Karpas-422 (cell line): Measurements from ENCODE around the gene SPAG16. TPM values are rescaled to one million over a fixed set of nuclear protein-coding genes. Genes with fewer than 3 reads are reported as not detected.
"Not testable (repeated sequence)": the region's sequence is repeated elsewhere in the genome, so short reads cannot be mapped to it uniquely, and the experiment has no call there.

Experiments
- DNase-seq: peaks from one replicate; pipeline ENCODE4 v3.0.0-alpha.2; 2015
- H2AFZ ChIP-seq: fragments of 200-600 bp; sonication (generic); 2 replicates; pipeline ENCODE4 v1.6.1; 2014; ENCODE audit warnings: antibody characterized with exemption, low read length, mixed read lengths
- H3K27ac ChIP-seq: fragments of 200-600 bp; sonication (generic); 2 replicates; pipeline ENCODE4 v1.5.1; 2014; ENCODE audit warnings: mild to moderate bottlenecking, low read length, moderate library complexity
- H3K27me3 ChIP-seq: fragments of 200-600 bp; sonication (generic); 2 replicates; pipeline ENCODE4 v1.6.1; 2014; ENCODE audit warnings: low read length, mixed read lengths
- H3K36me3 ChIP-seq: fragments of 200-600 bp; sonication (generic); 2 replicates; pipeline ENCODE4 v1.6.1; 2014; ENCODE audit warnings: low read length, mixed read lengths; ENCODE audit not compliant: insufficient read depth
- H3K4me1 ChIP-seq: fragments of 200-600 bp; sonication (generic); 2 replicates; pipeline ENCODE4 v1.6.1; 2014; ENCODE audit warnings: mild to moderate bottlenecking, low read length, mixed read lengths
- H3K4me2 ChIP-seq: fragments of 200-600 bp; sonication (generic); 2 replicates; pipeline ENCODE4 v1.6.1; 2014; ENCODE audit warnings: low read length, low read depth, mild to moderate bottlenecking; ENCODE audit not compliant: poor library complexity, severe bottlenecking
- H3K4me3 ChIP-seq: fragments of 200-600 bp; sonication (generic); 2 replicates; pipeline ENCODE4 v1.5.1; 2014; ENCODE audit warnings: mild to moderate bottlenecking, antibody characterized with exemption, low read length, mixed read lengths
- H3K79me2 ChIP-seq: fragments of 200-600 bp; sonication (generic); 2 replicates; pipeline ENCODE4 v1.6.1; 2014; ENCODE audit warnings: mild to moderate bottlenecking, low read length, mixed read lengths
- H3K9ac ChIP-seq: fragments of 200-600 bp; sonication (generic); 2 replicates; pipeline ENCODE4 v1.6.0; 2014; ENCODE audit warnings: low read length
- H3K9me2 ChIP-seq: fragments of 200-600 bp; sonication (generic), shearing (Covaris generic); replicated peaks from 2 replicates; pipeline ENCODE4 v1.6.0; 2014; ENCODE audit warnings: mild to moderate bottlenecking, low read length, moderate library complexity; ENCODE audit not compliant: insufficient read depth
- H3K9me3 ChIP-seq: fragments of 300-700, 200-600 bp; sonication (generic); 2 replicates; pipeline ENCODE4 v1.6.1; 2014; ENCODE audit warnings: low read length, mixed read lengths
- H4K20me1 ChIP-seq: fragments of 200-600 bp; sonication (generic); 2 replicates; pipeline ENCODE4 v1.6.1; 2014; ENCODE audit warnings: mild to moderate bottlenecking, antibody characterized with exemption, low read length, low read depth; ENCODE audit not compliant: insufficient read depth
- total RNA-seq: library from RNA; depleted of rRNA; stranded (reverse); fragments of >200 nt; shearing (Covaris generic); gene quantifications from 2 replicates; pipeline ENCODE4 v1.2.3, GENCODE V29; 2014; ENCODE audit warnings: low replicate concordance

The SPAG16 gene
- total RNA-seq, 1 experiment from 2014 or later = 67.8 TPM

DNA sequence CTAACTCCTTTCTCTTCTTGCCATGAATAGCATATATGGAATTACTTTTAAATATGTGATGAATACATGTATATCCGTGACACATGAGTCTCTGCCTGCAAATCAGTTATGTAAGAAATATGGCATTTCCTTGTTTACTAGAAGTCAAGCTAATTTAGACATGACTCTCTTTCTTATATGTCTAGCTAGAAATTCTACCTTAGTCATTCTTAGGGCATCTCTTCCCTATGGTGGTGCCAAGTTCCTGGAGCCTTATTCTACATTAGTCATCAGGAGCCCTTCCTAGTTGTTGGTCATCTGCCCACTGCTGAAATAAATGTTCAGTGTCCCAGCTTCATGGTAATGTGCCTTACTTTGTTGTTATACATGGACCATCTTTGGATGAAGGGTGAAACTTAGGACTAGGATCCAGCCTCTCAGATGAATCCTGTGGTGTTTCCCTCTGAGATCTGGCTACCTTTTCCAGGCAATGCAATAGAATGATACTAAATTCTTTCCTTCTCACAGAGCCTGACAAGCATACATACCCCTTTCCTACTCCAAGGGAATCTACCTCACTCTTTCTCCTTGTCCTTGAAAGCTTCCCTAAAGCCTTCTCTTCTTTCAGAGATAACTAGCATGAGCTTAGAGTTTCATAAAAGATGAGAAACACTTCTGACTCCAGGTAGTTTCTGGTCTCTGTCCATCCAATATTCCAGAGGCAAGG lies 711.3 kb downstream of the SPAG16 start:
- H2AFZ ChIP-seq = no peak overlapping the region
- no peaks in the 10 kb centered on the region for H3K27me3 ChIP-seq
- no peak overlapping the region for H3K27ac ChIP-seq
- no peaks in the 10 kb centered on the region for H4K20me1 ChIP-seq
- no peaks in the 10 kb centered on the region for H3K4me1 ChIP-seq
- DNase-seq = no peak
- H3K4me3 ChIP-seq = no peak overlapping the region
- no peak overlapping the region for H3K9ac ChIP-seq
- H3K79me2 ChIP-seq = no peaks in the 10 kb centered on the region
- no peaks in the 10 kb centered on the region for H3K36me3 ChIP-seq
- no peaks in the 10 kb centered on the region for H3K9me2 ChIP-seq
- peaks cover 19% of the 10 kb centered on the region for H3K9me3 ChIP-seq
- H3K4me2 ChIP-seq = no peak overlapping the region

DNA sequence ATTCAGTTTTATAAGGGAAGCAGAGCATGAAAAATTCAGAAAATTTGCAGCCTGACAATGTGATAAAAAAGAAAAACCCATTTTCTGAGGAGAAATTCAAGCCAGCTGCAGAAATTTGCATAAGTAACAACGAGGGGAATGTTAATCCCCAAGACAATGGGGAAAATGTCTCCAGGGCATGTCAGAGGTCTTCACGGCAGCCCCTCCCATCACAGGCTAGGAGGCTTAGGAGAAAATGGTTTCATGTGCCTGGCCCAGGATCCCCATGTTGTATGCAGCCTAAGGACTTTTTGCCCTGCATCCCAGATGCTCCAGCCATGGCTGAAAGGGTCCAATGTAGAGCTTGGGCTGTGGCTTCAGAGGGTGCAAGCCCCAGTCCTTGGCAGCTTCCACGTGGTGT lies 714.7 kb downstream of the SPAG16 start:
- not testable (repeated sequence) for H3K27me3 ChIP-seq, H2AFZ ChIP-seq, H3K9me2 ChIP-seq

DNA sequence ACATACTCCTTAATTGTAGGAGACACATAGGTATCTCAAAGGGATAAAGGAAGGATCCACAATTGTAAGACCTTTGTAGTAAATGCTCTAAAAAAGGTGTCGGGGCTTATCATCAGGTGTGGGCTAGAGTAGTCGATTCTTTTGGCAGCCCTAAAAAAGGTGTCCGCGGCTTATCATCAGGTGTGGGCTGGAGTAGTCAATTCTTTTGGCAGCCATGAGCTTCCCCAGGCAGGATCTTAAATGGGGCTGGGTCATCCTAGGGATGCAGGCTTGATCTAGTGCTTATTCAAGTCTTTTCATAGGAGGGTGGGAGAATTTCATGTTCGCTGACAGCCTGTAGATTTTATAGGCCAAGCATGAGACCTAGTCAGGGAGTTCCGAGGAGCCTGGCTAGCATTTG lies 720.2 kb downstream of the SPAG16 start:
- Histone ChIP-seq H3K9ac (no peak overlapping the region), H3K9me2 (no peaks in the 10 kb centered on the region), H3K79me2 (no peaks in the 10 kb centered on the region), H3K27me3 (no peaks in the 10 kb centered on the region), H3K9me3 (peaks cover 15% of the 10 kb centered on the region), H3K27ac (no peak overlapping the region), H2AFZ (no peak overlapping the region), H3K4me1 (no peaks in the 10 kb centered on the region), H4K20me1 (no peaks in the 10 kb centered on the region), H3K4me3 (no peak overlapping the region), H3K4me2 (no peak overlapping the region), H3K36me3 (no peaks in the 10 kb centered on the region)
- DNase-seq = no peak

More for the DNA sequence above, 714.7 kb downstream of the SPAG16 start:
- not testable (repeated sequence) for H3K4me1 ChIP-seq, H3K4me3 ChIP-seq, H4K20me1 ChIP-seq, H3K27ac ChIP-seq, H3K9ac ChIP-seq, H3K79me2 ChIP-seq, H3K36me3 ChIP-seq, H3K4me2 ChIP-seq, DNase-seq
- peaks cover 11% of the 10 kb centered on the region for H3K9me3 ChIP-seq

DNA sequence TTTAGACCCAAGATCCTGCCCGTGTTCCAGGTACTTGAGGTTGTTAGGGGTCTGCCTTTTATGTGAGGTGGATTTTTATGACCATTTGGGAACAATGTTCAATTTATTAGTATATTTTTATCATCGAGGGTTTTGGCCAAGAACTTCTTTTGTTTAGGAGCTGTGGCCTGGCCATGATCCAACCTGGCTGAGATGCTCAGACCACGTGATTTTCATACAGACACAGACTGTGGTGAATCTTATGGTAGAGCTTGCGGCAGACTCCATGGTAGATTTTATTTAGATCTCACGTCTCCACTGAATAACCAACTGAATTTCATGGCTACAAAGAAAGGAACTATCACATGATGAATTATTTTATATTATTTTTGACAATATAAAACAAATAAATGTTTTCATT lies 721.1 kb downstream of the SPAG16 start:
- DNase-seq = no peak
- H3K9me3 ChIP-seq = peaks cover 13% of the 10 kb centered on the region

DNA sequence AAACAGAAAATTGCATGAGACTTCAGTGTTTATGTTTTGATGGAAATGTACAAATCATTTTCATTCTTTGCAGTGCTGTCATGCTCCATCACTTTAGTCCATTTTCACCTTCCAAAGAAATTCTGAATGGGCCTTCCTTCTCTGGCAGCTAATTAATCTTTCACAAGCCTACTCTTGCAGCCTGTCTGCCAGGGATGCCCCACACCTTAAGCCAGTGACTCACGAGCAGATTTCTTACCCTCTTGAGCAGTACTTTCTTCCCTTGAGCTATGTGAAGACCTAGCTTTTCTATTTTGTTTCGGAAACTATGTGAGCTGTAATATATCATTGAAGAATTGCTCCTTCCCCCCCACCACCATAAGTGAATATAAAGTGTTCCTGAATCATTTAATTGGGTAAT lies 722.3 kb downstream of the SPAG16 start:
- DNase-seq = no peak

More for the DNA sequence above, 721.1 kb downstream of the SPAG16 start:
- H3K9ac ChIP-seq = no peak overlapping the region
- no peak overlapping the region for H3K4me3 ChIP-seq
- H3K9me2 ChIP-seq = no peaks in the 10 kb centered on the region
- H2AFZ ChIP-seq = no peak overlapping the region
- H3K27me3 ChIP-seq = no peaks in the 10 kb centered on the region
- no peaks in the 10 kb centered on the region for H4K20me1 ChIP-seq
- H3K4me1 ChIP-seq = no peaks in the 10 kb centered on the region
- H3K4me2 ChIP-seq = no peak overlapping the region
- no peaks in the 10 kb centered on the region for H3K36me3 ChIP-seq
- H3K27ac ChIP-seq = no peak overlapping the region
- H3K79me2 ChIP-seq = no peaks in the 10 kb centered on the region

DNA sequence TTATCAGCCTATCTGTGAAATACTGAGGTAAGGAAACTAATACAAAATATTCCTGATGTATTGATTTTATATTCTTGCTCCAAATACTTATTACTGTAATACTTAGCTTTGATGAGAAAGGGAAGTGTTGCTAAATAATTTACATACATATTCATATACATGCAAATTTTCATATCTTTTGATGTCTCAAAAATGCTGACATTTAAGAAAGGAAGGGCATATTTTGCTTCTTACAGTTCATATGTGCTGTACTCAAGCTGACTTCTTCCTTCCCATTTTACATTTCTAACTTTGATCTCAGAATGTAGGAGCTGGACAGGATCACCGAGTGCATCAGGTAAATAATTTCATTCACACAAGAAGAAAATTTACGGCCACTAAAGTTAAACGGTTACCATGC lies 727.4 kb downstream of the SPAG16 start:
- H3K4me3 ChIP-seq = no peak overlapping the region
- peaks cover 19% of the 10 kb centered on the region for H3K9me3 ChIP-seq
- H3K9ac ChIP-seq = no peak overlapping the region
- H4K20me1 ChIP-seq = no peaks in the 10 kb centered on the region
- H3K36me3 ChIP-seq = no peaks in the 10 kb centered on the region
- DNase-seq = no peak
- no peaks in the 10 kb centered on the region for H3K79me2 ChIP-seq
- H2AFZ ChIP-seq = no peak overlapping the region
- H3K9me2 ChIP-seq = no peaks in the 10 kb centered on the region
- H3K4me2 ChIP-seq = no peak overlapping the region
- no peaks in the 10 kb centered on the region for H3K27me3 ChIP-seq
- no peaks in the 10 kb centered on the region for H3K4me1 ChIP-seq
- H3K27ac ChIP-seq = no peak overlapping the region

More for the DNA sequence above, 722.3 kb downstream of the SPAG16 start:
- H2AFZ ChIP-seq = no peak overlapping the region
- H3K4me2 ChIP-seq = no peak overlapping the region
- H3K4me3 ChIP-seq = no peak overlapping the region
- H3K27me3 ChIP-seq = no peaks in the 10 kb centered on the region
- no peaks in the 10 kb centered on the region for H3K9me2 ChIP-seq
- no peaks in the 10 kb centered on the region for H3K36me3 ChIP-seq
- H4K20me1 ChIP-seq = no peaks in the 10 kb centered on the region
- no peak overlapping the region for H3K27ac ChIP-seq
- no peak overlapping the region for H3K9ac ChIP-seq
- no peaks in the 10 kb centered on the region for H3K79me2 ChIP-seq
- H3K9me3 ChIP-seq = peaks cover 12% of the 10 kb centered on the region
- no peaks in the 10 kb centered on the region for H3K4me1 ChIP-seq

DNA sequence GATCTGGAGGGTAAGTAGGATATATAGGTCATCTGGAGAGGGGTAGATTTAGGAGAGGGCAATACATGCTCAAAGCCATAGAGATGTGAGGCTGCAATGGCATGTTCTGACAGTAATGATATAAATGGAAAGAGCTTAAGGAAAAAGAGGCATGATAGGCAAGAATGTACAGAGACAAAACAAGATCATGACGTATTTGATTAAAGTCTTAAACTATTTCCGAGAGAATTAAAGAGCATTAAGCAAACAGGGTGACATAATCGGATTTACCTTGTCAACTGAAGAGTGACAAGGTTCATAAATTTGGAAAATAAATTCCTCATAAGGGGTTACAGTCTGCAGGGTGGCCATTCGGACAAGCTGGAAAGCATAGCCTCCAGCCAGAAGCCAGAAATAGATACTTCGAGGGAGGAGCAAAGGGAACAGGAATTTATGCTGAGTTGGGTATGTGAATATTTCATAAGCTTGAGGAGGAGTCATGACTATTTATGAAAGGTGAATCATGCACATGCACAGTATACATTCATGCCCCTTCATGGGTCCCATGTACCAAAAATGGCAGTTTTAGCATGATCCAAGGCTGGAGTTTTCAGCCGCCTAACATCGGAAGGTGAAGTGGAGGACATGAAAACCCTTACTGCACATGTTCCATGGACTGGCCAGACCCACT lies 730.4 kb downstream of the SPAG16 start:
- Histone ChIP-seq H3K79me2 (no peaks in the 10 kb centered on the region), H2AFZ (no peak overlapping the region), H3K27ac (no peak overlapping the region), H3K9ac (no peak overlapping the region), H3K4me1 (no peaks in the 10 kb centered on the region), H3K4me2 (no peak overlapping the region), H3K36me3 (no peaks in the 10 kb centered on the region), H3K4me3 (no peak overlapping the region), H3K9me3 (peaks cover 14% of the 10 kb centered on the region), H3K27me3 (no peaks in the 10 kb centered on the region), H3K9me2 (no peaks in the 10 kb centered on the region), H4K20me1 (no peaks in the 10 kb centered on the region)
- no peak for DNase-seq

DNA sequence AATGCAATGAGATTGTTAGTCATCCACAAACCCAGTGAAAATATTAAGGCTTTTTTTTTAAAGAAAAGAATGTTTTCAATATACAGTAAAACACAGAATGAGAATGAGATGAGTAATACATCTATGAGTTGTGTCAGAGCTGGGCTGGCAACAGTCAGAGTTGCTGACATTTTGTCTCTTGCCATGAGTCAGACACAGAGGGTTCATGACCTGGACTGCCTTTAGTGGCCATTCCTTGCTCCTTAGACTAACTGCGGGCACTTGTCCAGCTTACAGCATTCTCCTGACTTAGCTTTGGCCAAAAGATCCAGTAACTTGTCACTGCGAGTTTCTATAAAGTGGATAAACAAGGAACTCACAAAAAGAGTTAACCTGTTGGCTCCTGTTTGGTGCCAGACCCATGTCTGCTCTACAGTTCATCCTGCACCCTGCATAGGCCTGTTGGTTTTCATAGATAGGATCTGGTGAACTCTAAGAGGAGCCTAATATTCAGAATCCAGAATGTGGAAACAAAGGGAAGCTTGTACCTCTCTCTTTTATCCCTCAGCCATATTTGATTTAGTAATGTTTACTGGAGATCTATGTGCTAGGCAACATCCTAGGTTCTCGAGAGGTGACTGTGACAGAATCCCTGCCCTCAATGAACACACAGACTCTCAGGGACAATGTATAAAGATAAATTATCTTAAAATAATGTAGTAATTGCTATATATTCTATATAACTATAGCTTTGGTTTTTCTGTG lies 735.1 kb downstream of the SPAG16 start:
- Histone ChIP-seq H3K4me3 (no peak overlapping the region), H2AFZ (no peak overlapping the region), H3K36me3 (no peaks in the 10 kb centered on the region), H3K27ac (no peak overlapping the region), H3K9me2 (no peaks in the 10 kb centered on the region), H4K20me1 (no peaks in the 10 kb centered on the region), H3K4me2 (no peak overlapping the region), H3K27me3 (no peaks in the 10 kb centered on the region), H3K79me2 (no peaks in the 10 kb centered on the region), H3K9ac (no peak overlapping the region), H3K4me1 (no peaks in the 10 kb centered on the region), H3K9me3 (peaks cover 7% of the 10 kb centered on the region)
- no peak for DNase-seq
